Fibroblast of lung (primary cell): ENCODE data around the gene PDE4D. TPM values are rescaled to one million over a fixed set of nuclear protein-coding genes. Genes with fewer than 3 reads are reported as not detected.

ENCODE experiments used
- DNase-seq, 2 donors: peaks; one replicate each; pipeline versions ENCODE4 v3.0.0 to v3.0.0-alpha.2; 2010; ENCODE audit warnings: low read depth in 2 of 2
- H2AFZ ChIP-seq: 2 replicates; pipeline ENCODE4 v1.5.1; 2012; ENCODE audit warnings: low read length, control low read depth, inconsistent platforms
- H3K27ac ChIP-seq: 2 replicates; pipeline ENCODE4 v1.5.1; 2011; ENCODE audit warnings: low read length, control low read depth; ENCODE audit not compliant: insufficient read depth
- H3K27me3 ChIP-seq: 2 replicates; pipeline ENCODE4 v1.5.1; 2011; ENCODE audit warnings: mild to moderate bottlenecking, low read length; ENCODE audit not compliant: control insufficient read depth, insufficient read depth
- H3K36me3 ChIP-seq: 2 replicates; pipeline ENCODE4 v1.5.1; 2011; ENCODE audit warnings: low read length; ENCODE audit not compliant: control insufficient read depth, insufficient read depth
- H3K4me1 ChIP-seq: 2 replicates; pipeline ENCODE4 v1.5.1; 2011; ENCODE audit warnings: low read length; ENCODE audit not compliant: control insufficient read depth, insufficient read depth; ENCODE audit errors: extremely low read depth
- H3K4me2 ChIP-seq: 2 replicates; pipeline ENCODE4 v1.5.1; 2011; ENCODE audit warnings: low read length, control low read depth; ENCODE audit not compliant: insufficient read depth; ENCODE audit errors: extremely low read depth
- H3K4me3 ChIP-seq, 4 experiments: fragments of 200-600 bp in 1 of 4; sonication (generic) in 1 of 4; replicated peaks in 1 of 4; 2 replicates each; pipeline ENCODE4 v1.5.1; 2011 to 2016; ENCODE audit warnings: low read length in 4 of 4, low read depth in 3 of 4, mild to moderate bottlenecking in 3 of 4, control low read depth in 2 of 4, inconsistent platforms in 1 of 4, mixed read lengths in 1 of 4; ENCODE audit not compliant: insufficient read depth in 1 of 4; ENCODE audit errors: control extremely low read depth in 1 of 4
- H3K79me2 ChIP-seq: 2 replicates; pipeline ENCODE4 v1.5.1; 2012; ENCODE audit warnings: mild to moderate bottlenecking, low read length, inconsistent platforms; ENCODE audit not compliant: control insufficient read depth, insufficient read depth
- H3K9ac ChIP-seq: 2 replicates; pipeline ENCODE4 v1.5.1; 2011; ENCODE audit warnings: mild to moderate bottlenecking, low read length, control low read depth; ENCODE audit not compliant: insufficient read depth
- H3K9me3 ChIP-seq: 2 replicates; pipeline ENCODE4 v1.5.1; 2012; ENCODE audit warnings: low read depth, low read length; ENCODE audit not compliant: control insufficient read depth, insufficient read depth
- H4K20me1 ChIP-seq: 2 replicates; pipeline ENCODE4 v1.5.1; 2011; ENCODE audit warnings: low read length; ENCODE audit not compliant: control insufficient read depth, insufficient read depth; ENCODE audit errors: extremely low read depth
- CTCF ChIP-seq, 2 donors: IDR thresholded peaks in 1 of 2; conservative IDR thresholded peaks in 1 of 2; 1 replicate in 1 of 2; 2 replicates in 1 of 2; pipeline ENCODE4 v1.5.1; 2011 to 2012; ENCODE audit warnings: low read length in 2 of 2, control low read depth in 1 of 2, inconsistent platforms in 1 of 2, low read depth in 1 of 2, mild to moderate bottlenecking in 1 of 2
- EZH2 ChIP-seq: IDR thresholded peaks from 2 replicates; pipeline ENCODE4 v1.5.1; 2012; ENCODE audit warnings: low read length, control low read depth, mild to moderate bottlenecking; ENCODE audit errors: missing control alignments
- polyA plus RNA-seq, 2 donors: library from polyadenylated mRNA; depleted of rRNA in 1 of 2; stranded (reverse) in 1 of 2; unstranded in 1 of 2; fragments of >200 nt; gene quantifications; 2 replicates each; pipeline ENCODE4 v1.2.1, GENCODE V29; 2011 to 2012; ENCODE audit warnings: missing spikeins in 1 of 2
- total RNA-seq: library from RNA; depleted of rRNA; stranded (reverse); fragments of >200 nt; gene quantifications from 2 replicates; pipeline ENCODE4 v1.2.1, GENCODE V29; 2014

The PDE4D gene
- total and polyA plus RNA-seq, 2 donors (not counting 1 experiment from before 2014, with no cell fraction given): 2.1 to 8.3 TPM

- H3K36me3 ChIP-seq: no peaks in the 10 kb centered on the region
- no peak overlapping the region for H2AFZ ChIP-seq
- TF ChIP-seq CTCF (conservative IDR thresholded peaks at IDR 0.05 in 1 of 2, IDR thresholded peaks at IDR 0.05 in 1 of 2; ENCODE audit: low read depth in 1 of 2, low read length in 2 of 2): no peak
- no peaks in the 10 kb centered on the region for H3K4me1 ChIP-seq
- H3K9ac ChIP-seq: no peak overlapping the region
- H4K20me1 ChIP-seq: no peaks in the 10 kb centered on the region
- no peak overlapping the region for H3K4me2 ChIP-seq
- no peaks in the 10 kb centered on the region for H3K9me3 ChIP-seq
- H3K4me3 ChIP-seq: no peak overlapping the region
- H3K27me3 ChIP-seq: no peaks in the 10 kb centered on the region
- DNase-seq: peak in 1 of 2 donors; percentile 46
- no peaks in the 10 kb centered on the region for H3K79me2 ChIP-seq
- H3K27ac ChIP-seq: no peak overlapping the region
These were observed 967.6 kb downstream of the PDE4D start for GRCh38 chr5:58925627-58926540.

- H3K4me3 ChIP-seq: no peak overlapping the region
- H3K9ac ChIP-seq: no peak overlapping the region
- peak in 1 of 2 donors; percentile 47 for DNase-seq
- no peak overlapping the region for H3K4me2 ChIP-seq
- H3K27ac ChIP-seq: no peak overlapping the region
- no peaks in the 10 kb centered on the region for H3K27me3 ChIP-seq
- no peaks in the 10 kb centered on the region for H3K36me3 ChIP-seq
- TF ChIP-seq EZH2 (no peak), CTCF (conservative IDR thresholded peaks at IDR 0.05 in 1 of 2, IDR thresholded peaks at IDR 0.05 in 1 of 2; ENCODE audit: low read depth in 1 of 2, low read length in 2 of 2) (no peak)
- H4K20me1 ChIP-seq: no peaks in the 10 kb centered on the region
- H3K4me1 ChIP-seq: no peaks in the 10 kb centered on the region
- no peaks in the 10 kb centered on the region for H3K9me3 ChIP-seq
- H3K79me2 ChIP-seq: no peaks in the 10 kb centered on the region
- no peak overlapping the region for H2AFZ ChIP-seq
These were observed 969.2 kb downstream of the PDE4D start for GRCh38 chr5:58924306-58924705.

GRCh38 chr5:58923355-58923754 lies 970.2 kb downstream of the PDE4D start:
- no peak overlapping the region for H3K4me3 ChIP-seq

More at GRCh38 chr5:58923355-58923754, 970.2 kb downstream of the PDE4D start:
- Histone ChIP-seq H4K20me1 (no peaks in the 10 kb centered on the region), H3K9ac (no peak overlapping the region), H3K9me3 (no peaks in the 10 kb centered on the region), H3K4me2 (no peak overlapping the region), H3K4me1 (no peaks in the 10 kb centered on the region), H2AFZ (no peak overlapping the region), H3K36me3 (no peaks in the 10 kb centered on the region), H3K79me2 (no peaks in the 10 kb centered on the region), H3K27me3 (no peaks in the 10 kb centered on the region), H3K27ac (no peak overlapping the region)
- no peak for DNase-seq
- TF ChIP-seq CTCF (conservative IDR thresholded peaks at IDR 0.05 in 1 of 2, IDR thresholded peaks at IDR 0.05 in 1 of 2; ENCODE audit: low read depth in 1 of 2, low read length in 2 of 2): no peak
- TF ChIP-seq EZH2: no peak
